ENCODE measurements around the gene PDZD8.
"Not testable (repeated sequence)": the region's sequence is repeated elsewhere in the genome, so short reads cannot be mapped to it uniquely, and the experiment has no call there.

The PDZD8 gene

DNA sequence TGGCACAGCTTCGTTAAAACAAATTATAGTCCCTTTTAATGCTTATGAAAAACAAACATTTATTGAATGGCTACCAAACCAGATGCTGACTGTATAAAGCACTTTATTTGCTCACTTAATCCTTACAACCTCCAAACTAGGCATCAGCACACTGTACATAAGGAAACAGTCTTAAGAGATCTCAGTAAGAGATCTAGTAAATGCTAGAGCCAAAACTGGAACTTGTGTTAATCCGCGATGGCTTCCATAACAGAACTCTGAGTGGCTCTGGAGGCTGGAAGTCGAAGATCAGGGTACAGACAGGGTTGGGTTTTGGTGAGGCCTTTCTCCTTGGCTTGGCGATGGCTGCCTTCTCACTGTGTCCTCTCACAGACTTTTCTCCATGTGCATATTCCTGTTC, 27.0 kb downstream of the PDZD8 start:
- DNase-seq (ENCODE audit: low read depth) = no peak

DNA sequence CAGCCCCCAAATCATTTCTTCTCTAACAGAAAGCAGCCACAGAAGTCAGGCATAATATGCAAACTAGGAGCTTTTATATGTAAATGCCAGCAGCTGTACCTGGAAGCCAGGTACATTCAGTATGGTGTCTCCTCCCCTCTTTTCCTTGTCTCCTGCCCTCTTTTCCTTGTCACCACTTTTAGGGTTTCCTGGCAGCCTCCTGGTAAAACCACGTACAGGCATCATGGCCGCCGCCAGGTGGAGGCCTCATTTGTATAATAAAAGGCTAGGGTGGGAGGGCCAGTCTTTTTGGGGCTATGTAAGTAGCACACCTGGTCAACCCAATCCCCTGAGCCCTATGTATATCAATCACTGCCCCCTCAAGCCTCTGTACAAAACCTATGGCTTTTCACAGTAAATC, 28.7 kb downstream of the PDZD8 start:
- no peak for DNase-seq (ENCODE audit: low read depth)

DNA sequence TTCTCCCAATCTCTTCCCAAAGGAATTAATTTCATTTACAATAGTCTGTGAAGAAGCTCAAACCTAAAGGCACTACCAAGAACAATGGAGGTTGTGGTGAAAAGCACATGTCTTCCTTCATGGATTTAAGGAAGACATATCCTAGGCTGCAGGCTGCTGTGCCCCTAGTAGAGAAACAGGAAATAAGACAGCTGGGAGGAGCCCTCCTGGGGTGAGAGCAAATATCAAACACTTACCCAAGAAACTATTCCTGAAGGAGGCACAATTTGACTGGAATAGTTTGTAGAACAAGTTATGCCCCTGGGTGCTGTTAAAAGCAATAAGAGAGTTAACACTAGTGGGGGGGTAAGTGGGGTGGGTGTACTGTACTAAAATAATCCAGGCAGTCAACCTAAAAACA, 30.1 kb downstream of the PDZD8 start:
- no peak for DNase-seq (ENCODE audit: low read depth)

DNA sequence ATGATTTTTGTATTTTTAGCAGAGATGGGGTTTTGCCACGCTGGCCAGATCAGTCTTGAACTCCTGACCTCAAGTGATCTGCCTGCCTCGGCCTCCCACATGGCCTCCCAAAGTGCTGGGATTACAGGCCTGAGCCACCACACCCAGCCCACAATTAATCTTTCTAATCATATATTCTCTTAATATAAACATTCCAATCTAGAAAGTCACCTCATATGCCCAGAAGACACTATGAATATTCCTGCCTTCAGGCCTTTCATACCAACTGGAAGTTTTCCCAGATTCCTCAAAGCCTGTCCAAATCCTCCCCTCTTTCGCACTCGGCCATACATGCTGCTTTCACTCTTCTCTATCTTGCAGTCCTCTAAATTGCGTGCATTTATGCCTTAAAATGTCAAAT, 32.6 kb downstream of the PDZD8 start:
- DNase-seq (ENCODE audit: low read depth) = no peak

DNA sequence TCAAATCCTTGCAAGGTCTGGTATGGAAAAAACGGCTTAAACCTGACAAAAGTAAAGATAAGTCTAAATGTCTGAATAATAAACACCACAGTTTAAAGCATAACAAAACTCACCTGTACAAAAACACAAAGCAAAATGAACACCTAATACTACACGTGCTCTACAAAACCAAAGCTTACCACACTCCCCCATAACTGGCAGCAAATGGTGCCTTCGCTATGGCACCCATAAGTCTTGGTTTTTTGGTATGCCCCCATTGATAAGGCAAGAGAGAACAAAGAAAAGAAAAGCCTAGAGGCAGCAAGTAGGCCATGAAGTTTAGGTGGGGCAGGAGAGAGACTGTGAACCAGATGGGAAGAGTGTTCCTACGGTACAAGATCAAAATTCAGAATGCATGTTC, 34.2 kb downstream of the PDZD8 start:
- DNase-seq (ENCODE audit: low read depth) = no peak

DNA sequence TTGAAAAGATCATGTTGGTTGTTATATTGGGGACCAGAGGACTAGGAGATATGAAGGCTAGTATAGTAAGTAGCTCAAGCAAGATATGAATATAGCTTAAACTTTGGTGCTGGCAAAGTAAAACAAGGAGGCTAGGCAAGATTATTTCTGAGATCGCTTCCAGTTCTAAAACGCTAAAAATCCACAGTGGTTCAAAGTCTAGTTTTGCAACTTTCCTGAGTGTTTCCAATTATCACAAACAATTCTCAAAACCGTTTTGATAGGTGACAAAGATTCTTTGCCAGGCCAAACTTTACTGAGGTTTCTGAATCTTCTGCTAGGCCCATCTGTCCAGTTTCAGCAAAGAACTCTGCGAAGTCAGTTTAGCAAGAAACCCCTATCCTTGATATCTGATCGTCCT, 35.3 kb downstream of the PDZD8 start:
- no peak for DNase-seq (ENCODE audit: low read depth)

DNA sequence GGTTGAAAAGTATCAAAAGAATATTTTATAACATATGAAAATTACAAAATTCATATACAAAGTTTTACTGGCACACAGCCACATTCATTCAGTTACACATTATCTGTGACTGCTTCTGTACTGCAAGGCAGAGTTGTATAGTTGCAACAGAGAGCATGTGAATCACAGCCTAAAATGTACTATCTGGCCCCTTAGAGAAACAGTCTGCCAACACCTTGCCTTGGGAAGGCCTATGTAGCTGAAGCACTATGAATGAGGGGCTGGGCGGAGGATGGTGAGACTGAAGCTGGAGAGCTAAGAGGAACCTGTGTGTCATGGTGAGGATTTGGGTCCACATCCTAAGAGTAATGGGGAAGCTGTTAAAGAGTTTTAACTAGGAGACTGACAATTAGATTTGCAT, 35.7 kb downstream of the PDZD8 start:
- DNase-seq (ENCODE audit: low read depth) = no peak

DNA sequence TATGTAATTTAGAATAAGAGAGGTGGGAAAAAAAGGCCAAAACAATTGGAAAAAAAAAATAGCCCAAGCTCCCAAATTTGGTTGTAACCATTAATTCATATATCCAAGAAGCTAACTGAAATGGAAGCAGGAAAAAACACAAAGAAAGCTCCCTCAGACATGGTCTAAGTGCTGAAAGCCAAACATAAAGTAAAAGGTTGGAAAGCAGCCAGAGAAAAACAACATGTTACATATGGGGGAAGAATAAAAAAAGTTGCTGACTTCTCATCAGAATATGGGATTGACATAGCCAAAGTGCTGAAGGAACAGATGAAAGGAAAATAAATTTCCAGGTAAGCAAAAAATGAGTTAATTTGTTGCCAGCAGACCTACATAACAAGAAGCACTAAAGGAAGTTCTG, 40.3 kb downstream of the PDZD8 start:
- DNase-seq (ENCODE audit: low read depth) = no peak

DNA sequence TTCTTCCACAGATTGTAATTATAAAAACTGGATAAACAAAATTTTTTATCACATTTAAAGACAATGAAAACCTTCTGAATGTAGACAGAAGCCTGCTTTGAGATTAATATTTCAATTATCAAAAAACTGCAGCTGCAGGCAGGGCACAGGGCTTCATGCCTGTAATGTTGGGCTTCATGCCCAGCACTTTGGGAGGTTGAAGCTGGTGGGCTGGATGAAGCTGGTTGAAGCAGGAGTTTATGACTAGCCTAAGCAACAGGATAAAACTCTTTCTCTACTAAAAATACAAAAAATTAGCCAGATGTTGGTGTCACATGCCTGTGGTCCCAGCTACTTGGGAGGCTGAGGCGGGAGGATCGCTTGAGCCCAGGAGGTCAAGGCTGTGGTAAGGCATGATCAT, 41.2 kb downstream of the PDZD8 start:
- DNase-seq (ENCODE audit: low read depth) = no peak

DNA sequence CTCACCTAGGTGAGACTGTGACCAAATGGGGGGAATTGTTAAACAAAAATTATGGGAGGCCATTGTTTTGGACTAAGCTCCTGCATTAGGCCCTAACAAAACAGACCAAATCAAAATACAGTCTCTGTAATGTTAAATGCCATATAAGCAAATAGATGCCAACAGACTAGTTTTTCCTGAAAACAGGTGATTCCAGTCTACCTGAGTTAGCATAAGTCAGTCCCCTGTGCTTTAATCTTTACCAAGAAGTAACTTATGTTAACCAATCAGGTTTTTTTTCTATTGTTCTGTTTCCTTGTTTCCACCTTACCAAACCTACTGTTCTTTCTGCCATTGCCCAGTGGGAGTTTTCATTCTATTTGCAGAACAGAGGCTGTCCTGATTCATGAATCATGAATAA, 48.0 kb downstream of the PDZD8 start:
- DNase-seq (ENCODE audit: low read depth) = no peak

DNA sequence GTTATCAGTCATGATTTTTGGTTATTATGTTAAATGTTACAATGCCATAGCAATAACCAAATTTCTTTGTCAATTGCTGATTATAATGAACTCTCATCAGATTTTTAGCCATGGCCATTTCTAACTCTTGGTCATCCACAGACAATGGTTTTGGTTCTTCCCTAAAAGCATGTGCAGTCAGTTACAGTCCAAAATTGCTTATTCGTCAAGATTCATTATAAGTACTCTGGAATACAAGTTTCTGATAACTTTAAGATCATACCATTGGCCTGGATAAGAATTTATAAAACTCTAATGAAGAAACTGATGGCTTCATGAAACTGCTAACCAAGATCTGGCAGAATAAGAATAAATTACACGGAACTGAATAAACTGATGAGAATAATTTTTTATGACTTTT, 50.9 kb downstream of the PDZD8 start:
- DNase-seq (ENCODE audit: low read depth) = no peak

DNA sequence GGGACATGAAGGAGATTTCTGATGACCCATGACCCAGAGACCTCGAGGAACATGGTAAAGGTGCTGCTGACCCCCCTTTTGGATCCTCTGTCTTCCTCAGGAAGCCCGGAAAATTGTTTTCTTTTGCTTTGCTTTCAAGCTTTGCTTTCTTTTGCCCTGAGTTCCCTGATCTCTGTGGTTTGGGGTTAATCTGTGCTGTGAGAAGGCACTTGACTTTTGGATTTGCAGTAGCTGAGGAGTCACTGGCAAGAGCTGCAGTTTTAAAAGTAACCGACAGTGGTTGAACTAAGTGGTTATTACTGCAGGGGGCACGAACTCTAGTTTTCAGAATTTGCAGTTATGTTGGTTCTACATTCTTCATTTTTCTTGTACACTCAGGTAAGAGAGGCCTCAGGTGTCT, 53.0 kb downstream of the PDZD8 start:
- no peak for DNase-seq (ENCODE audit: low read depth)

DNA sequence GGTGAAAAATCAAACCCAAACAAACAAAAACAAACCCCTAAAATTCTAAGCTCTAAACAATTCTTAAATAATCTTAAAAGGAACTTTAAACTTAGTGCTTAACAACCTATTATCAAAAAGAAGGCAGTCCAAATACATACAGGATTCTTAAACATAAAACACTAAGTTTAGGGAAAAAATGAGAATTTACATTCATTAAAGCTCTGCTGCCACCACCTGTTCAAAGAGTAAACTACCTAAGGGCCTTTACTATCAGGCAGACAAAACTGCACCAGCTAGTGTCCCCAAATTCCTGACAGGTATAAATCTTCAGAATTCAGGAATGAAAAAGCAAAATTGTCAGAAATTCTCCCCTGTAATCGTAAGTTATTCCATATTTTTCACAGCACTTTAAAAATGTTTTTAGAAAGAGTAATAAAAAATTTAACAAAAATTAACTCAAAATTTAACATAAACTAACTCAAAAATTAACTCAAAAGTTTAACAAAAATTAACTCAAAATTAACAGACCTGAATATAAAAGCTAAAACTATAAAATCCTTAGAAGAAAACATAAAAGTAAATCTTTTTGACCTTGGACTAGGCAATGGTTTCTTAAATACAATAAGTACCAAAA, 55.1 kb downstream of the PDZD8 start:
- DNase-seq (ENCODE audit: low read depth) = no peak

DNA sequence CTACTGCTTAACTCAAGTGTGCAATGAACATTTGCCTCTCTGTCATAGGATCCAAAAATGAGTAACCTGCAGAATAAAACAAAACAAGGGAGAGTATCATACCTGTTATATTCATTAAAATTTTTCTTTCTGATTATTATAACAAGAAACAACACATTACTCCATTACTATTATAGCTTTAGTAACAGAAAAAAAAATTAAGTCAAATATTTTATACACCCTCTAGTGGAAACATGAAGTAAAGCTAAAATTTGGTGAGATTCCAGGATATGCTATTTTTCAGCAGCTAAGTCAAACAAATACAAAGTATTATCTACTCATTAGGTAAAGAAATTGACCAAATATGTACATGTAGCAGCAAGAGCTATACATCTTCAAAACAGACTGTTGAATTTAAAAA, 56.3 kb downstream of the PDZD8 start:
- no peak for DNase-seq (ENCODE audit: low read depth)

DNA sequence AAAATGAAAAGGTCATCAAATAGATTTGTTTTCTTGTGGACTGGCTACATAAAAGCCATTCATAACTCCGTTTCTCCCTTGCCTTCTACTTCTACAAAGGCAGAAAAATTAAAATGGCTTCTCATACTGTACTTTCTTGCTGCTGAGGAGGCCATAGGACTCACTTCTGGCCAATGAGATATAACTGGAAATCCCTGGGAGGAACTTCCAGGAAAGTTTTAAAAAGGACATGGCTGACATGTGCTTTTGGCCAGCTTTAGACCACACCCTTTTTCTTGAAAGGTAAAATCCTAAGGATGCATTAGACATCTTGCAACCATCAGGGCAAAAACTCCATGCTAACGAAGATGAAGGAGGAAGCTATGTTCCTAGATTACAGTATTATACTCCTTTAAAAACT, 58.5 kb downstream of the PDZD8 start:
- no peak for DNase-seq (ENCODE audit: low read depth)

DNA sequence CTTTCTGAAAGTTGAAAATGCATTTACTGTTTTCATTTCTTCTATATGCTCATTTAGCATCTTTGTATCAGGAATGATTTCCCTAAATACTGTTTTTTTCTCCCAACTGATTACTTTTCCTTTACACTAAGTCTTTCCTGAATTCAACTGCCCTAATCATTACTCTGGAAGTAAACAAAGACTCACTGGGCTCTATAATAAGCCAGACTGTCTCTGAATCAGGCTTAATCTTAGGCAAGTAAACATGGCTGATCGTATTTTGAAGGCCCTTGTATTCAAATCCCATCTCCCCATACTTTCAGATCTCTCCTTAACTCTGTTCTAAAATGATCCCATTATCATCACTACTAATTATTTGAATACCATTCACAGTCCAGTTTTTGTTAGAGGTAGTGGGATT, 61.6 kb downstream of the PDZD8 start:
- no peak for DNase-seq (ENCODE audit: low read depth)

DNA sequence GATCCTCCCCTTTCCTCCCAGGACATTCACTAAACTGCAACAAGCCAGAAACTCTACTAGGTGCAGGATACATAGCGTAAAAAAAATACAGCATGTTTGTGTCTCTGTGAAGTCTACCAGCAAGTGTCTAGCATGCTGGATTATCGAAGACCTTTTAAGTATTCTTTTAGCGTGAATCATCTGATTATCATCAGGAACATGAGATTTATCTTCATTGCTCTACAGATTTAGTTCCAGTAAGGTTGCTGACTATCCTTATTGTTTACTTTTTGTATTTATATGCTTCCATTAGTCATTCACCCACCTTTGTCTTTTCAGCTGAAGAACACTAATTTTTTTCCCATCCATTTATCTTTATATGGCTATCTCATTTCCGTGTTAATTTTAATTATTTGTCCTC, 62.8 kb downstream of the PDZD8 start:
- no peak for DNase-seq (ENCODE audit: low read depth)

DNA sequence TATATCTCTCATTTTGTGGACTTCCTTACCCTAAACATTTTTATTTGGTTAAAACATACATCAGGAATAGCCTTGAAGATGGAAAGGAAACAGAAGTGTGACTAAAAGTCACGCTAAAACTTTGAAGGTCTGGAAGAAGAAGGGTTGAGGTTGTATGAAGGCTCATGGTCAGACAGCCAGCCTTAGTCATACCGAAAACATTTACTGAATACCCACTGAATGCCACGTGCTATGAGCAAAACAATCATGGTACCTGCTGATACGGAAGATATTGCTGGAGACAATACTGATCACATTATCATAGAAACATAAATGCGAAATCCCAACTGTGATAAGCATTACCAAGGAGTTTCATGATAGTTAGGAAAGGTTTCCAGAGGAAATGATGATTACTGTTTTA, 64.0 kb downstream of the PDZD8 start:
- no peak for DNase-seq (ENCODE audit: low read depth)

DNA sequence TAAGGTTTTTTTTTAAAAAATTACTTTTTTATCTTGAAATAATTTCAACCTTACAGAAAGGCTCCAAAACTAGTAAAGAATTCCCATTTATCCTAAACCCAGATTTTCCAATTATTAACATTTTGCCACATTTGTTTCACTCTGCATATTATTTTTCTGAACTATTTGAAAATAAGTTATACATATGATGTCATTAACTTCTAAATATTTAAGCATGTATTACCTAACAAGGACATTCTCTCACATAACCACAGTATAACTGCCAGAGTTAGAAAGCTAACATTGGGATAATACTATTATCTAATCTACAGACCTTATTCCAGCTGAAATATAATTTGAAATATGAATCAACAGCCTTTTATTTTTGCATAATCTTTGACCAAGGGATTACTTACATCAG, 68.6 kb downstream of the PDZD8 start:
- no peak for DNase-seq (ENCODE audit: low read depth)

DNA sequence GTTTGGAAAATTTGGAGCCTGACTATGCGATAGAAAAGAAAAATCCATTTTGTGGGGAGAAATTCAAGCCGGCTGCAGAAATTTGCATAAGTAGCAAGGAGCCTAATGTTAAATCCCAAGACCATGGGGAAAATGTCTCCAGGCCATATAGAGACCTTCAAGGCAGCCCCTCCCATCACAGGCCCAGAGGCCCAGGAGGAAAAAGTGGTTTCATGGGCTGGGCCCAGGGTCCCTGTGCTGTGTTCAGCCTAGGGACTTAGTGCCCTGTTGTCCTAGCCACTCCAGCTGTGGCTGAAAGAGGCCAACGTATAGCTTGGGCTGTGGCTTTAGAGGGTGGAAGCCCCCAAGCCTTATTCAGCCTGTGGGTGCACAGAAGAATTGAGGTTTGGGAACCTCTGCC, 71.8 kb downstream of the PDZD8 start:
- DNase-seq (ENCODE audit: low read depth) = not testable (repeated sequence)

DNA sequence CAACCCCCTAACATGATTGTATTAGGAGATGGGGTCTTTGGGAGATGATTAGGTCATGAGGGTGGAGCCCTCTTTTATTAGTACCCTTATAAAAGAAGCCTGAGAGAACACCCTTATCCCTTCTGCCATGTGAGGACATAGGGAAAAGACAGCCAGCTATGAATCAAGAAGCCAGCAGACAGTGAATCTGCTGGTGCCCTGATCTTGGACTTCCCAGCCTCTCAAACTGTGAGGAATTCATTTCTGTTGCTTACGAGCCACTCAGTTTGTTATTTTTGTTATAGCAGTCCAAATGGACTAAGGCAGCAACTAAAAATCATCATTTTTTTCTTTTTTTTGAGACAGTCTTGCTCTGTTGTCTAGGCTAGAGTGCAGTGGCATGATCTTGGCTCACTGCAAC, 74.6 kb downstream of the PDZD8 start:
- DNase-seq (ENCODE audit: low read depth) = no peak

DNA sequence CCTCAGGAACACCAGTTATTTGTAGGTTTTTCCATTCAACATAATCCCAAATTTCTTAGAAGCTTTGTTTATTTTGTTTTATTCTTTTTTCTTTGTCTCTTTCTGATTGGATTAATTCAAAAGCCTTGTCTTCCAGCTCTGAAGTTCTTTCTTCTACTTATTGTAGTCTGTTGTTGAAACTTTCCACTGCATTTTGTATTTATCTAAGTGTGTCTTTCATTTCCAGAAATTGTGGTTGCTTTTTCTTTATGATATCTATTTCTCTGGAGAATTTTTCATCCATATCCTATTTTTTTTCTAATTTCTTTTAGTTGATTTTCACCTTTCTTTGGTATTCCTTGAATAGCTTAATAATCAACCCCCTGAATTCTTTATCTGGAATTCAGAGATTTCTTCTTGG, 75.8 kb downstream of the PDZD8 start:
- DNase-seq (ENCODE audit: low read depth) = no peak

DNA sequence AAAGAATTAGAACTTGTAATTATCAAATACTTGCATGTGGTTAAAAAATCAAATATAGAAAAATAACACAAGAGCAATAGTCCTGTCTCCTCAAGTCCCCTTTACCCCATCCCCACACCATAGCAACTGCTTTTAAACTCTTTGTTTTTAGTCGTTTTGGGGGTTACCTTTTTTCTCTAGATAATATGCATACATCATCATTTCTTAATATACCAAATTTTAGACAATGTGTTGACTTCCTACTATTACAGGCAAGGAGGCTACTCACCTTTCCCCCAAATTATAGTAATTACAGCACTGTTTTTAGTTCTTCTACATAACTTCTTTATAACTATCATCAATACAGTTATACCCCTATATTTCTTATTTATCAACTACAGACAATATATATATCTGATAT, 77.0 kb downstream of the PDZD8 start:
- DNase-seq (ENCODE audit: low read depth) = no peak

DNA sequence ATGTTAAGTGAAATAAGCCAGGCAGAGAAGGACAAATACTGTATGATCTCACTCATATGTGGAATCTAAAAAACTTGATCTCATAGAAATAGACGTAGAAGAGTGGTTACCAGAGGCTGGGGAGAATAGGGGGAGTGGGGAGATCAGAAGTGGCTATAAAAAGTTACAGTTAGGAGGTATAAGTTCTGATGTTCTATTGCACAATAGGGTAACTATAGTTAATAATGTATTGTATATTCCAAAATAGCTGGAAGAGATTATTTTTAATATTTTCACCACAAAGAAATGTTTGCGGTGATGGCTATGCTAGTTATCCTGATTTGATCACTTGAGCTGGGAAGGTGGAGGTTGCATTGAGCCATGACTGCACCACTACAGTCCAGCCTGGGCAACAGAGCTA, 80.5 kb downstream of the PDZD8 start:
- DNase-seq (ENCODE audit: low read depth) = no peak

DNA sequence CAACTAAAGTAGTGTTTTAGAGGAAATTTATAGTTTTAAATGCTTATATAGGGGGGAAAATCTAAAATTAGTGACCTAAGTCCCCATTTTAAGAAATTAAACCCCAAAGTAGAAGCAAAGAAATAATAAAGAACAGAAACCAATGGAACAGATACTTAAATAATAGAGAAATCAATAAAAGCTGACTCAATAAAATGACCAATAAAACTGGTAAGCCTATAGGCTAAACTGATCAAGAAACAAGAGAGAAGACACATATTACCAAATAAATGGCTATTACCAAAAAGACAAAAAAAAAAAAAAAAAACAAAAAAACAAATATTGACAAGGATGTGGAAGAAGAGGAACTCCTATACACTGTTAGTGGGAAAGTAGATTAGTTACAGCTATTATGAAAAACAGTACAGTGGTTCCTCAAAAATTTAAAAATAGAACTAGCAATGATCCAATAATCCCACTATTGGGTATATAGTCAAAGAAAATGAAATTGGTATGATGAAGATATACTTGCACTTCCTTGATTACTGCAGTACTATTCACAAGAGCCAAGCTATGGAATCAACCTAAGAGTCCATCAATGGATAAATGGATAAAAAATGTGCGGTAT, 81.1 kb downstream of the PDZD8 start:
- DNase-seq (ENCODE audit: low read depth) = no peak
